ENCODE data around the gene SELENOS.
"Not testable (repeated sequence)": the region's sequence is repeated elsewhere in the genome, so short reads cannot be mapped to it uniquely, and the experiment has no call there.

SELENOS gene

DNA sequence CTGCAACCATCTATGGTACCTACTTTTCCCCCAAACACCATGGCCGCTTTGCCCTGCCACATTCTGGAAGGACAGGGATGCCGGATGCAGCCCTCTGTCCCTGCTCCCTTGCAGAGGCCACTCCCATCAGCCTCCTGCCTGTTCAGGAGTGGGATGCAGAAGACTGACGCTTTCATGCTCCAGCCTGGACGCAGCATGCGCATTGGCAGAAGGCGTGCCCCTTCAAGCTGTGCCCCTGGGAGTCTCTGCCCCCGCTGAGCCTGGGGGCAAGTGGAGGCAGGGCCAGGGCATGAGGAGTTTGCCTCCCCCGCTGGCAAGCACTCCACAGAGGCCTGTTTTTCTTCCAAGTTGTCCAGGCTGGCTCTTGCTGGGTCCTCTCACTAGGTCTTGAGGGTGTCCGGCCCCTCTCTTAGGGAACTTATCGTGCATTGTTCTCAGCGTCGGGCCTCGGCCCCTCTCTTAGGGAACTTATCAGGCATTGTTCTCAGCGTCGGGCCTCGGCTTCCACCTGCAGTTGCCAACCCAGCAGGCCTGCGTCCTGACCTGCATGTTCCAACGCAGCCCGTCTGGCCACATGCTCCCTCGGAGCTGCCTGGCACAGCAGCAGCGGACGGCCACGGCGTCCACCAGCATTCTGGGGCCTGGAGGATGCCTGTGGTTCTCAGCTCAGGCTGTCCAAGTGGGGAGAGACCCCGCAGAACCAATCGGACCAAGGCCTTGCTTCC is 32.3 kb upstream of the SELENOS start:
- DNase-seq (ENCODE audit: low spot score) = no peak

DNA sequence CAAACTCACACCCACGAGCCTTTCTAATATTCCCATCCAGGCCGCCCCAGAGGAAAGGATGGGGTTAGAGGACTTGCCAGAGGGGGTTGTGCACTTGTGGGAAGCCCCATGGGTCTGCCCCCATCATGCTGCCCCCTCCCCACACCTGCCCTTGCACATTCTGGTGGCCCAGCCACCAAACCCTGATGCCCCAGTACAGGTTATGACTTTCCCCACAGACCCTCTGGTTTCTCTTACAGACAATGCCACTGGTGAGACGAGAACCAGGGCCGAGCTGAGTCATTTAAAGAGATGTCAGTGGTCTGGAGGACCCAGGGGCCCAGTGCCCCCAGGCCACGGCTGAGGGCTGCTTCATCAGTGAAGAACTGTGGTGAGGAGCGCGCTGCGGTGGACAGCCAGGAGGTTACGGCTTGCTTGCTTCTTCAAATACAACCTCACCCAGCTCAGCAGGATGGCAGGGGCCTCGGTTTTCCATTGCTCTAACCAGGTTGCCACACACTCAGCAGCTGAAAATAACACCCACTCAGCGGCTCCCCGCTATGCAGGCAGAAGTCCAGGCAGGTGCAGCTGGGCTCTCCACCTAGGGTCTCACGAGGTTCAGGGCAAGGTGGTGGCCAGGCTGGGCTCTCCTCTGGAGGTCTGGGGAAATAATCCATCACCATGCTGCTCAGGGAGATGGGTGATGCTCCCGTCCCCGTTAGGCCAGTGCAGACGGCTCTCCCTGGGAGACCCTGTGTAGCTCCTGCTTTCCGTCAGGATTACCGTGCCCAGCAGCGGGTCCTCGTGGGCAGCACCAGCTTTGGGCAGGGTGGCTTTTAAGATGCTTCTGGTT is 31.5 kb upstream of the SELENOS start:
- no peak for DNase-seq (ENCODE audit: low spot score)

DNA sequence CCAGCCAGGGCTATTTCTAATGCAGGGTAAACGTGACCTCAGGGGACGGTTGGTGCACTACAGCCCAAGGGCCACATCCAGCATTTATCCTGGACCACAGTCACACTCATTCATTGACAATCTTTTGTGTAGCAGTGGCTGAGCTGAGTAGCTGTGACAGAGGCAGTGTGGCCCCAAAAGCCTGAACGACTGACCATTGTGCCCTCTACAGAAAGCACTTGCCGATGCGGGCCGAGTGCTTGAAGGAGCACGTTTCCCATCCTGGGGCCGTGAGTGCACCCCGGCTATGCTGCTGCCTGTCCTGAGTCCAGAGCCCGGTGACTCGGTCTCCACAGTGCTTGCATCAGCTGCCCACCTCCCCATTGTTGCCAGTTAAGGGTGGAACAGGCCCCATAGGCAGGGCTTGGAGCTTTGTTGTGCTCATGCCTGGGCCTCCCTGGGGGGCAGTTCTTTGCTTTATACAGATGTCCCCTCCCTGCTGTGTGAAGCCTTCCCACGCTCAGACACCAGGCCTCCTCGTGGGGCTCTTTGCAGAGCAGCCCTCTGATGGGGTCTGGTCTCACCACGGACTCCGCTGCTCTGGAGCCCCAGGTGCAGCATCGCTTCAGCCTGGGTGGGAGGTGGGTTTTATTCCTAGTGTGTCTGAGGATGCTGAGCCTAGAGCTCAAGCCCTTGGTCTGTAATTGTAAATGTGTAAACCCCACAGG is 30.8 kb upstream of the SELENOS start:
- no peak for DNase-seq (ENCODE audit: low spot score)

DNA sequence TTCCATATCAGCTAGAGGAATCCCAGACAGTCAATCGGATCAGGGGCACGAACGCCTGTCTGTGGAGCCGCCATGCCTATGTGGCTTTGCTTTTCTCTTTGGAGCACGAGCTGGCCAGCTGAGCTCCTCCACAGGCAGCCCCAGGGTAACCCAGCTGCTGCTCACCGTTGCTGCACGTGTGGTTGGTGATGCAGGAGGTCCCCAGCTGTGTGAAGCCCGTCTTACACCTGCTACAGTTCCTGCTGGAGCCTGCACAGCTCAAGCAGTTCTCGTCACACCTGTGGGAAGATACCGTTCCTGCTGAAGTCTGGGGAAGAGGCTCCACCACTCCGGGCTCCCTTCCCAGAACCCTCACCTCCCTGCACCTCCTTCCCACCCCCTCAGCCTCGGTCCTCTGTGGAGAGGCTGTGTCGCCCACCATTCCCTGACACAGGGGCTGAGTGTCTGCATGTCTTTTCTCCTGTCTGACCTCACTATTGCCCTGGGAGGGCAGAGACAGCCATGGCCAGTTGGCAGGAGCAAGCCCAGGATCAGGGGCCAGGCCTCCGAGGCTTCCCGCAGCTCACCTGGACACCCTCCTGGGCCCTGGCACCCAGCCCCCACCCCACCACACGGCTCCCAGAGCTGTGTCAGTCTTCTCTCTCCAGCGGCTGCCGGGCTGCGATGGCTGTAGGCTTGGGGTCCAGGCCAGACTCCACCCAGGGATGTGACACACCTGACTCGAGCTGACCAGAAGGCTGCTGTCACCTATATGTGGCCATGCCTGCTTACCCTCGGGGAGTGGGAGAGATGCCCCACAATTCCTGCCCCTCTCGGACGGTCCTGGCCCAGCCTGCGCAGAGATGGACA is 30.0 kb upstream of the SELENOS start:
- no peak for DNase-seq (ENCODE audit: low spot score)

DNA sequence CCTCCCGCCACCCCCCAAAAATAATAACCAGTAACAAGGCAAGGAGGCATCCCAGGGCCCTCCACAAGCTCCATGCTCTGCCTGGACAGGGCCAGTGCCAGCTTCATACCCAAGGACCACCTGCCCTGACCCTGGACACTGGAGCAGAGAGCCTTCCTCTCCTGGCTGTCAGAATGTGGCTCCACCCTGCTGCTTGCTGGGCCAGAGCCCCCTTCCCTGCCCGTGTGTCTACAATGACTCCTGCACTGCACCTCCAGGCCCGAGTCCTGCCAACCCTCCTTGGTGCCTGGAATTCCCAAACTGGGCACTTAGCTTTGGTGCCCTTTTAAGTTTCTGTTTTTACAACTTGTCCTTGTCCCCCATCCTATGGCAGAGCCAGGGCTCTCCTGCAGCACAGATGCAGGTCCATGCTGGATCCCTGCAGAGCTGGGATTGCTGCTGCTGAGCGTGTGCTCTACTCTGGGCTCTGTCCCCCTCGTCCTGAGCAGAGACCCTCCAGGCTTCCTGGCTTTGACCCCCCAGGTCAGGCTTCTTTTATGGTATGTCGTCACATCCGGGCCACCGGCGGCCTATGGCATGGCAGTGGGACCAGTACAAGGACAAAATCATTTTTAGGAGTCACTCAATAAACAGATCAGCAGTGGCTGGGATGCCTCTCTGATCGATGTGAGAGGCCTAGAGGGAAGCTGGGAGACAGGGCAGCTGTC is 29.2 kb upstream of the SELENOS start:
- no peak for DNase-seq (ENCODE audit: low spot score)

DNA sequence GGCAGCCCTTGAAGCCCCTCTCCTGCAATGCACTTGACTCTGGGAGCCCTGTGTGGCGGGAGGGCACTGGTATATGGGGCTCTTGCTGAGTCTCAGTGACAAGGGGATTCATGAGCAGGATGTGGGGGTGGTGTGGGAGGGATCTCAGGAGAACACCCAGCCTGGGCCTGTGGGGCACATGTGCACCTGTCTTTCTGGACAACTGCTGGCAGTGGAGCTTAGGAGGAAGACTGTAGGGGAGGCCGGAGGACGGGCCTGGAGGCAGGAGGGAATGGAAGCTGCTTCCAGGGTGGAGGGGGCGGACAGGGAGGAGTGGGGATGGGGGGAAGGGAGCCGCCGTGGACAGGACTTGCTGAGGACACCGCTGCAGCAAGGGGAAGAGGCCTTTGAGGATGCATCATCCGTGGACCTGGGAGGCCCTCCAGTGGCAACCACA is 28.6 kb upstream of the SELENOS start:
- DNase-seq (ENCODE audit: low spot score) = no peak

DNA sequence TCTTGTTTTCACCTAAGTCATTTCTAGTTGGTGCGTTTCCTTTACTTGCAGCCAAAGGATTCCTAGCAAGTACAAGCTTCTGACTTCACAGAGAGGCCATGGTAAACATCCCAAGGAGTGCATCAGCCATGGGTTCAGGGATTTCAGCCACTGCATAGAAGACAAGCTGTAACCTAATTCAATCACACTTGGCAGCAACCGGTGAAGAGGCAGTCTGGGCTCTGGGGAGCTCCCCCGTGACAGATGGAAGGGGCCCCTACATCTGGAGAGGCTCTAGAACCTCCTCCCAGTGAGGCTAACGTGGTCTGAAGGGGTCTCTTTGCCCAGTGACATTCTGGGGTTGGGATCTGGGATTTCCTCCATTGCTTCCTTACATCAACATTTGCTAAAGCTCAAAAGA is 26.1 kb upstream of the SELENOS start:
- DNase-seq (ENCODE audit: low spot score) = no peak

DNA sequence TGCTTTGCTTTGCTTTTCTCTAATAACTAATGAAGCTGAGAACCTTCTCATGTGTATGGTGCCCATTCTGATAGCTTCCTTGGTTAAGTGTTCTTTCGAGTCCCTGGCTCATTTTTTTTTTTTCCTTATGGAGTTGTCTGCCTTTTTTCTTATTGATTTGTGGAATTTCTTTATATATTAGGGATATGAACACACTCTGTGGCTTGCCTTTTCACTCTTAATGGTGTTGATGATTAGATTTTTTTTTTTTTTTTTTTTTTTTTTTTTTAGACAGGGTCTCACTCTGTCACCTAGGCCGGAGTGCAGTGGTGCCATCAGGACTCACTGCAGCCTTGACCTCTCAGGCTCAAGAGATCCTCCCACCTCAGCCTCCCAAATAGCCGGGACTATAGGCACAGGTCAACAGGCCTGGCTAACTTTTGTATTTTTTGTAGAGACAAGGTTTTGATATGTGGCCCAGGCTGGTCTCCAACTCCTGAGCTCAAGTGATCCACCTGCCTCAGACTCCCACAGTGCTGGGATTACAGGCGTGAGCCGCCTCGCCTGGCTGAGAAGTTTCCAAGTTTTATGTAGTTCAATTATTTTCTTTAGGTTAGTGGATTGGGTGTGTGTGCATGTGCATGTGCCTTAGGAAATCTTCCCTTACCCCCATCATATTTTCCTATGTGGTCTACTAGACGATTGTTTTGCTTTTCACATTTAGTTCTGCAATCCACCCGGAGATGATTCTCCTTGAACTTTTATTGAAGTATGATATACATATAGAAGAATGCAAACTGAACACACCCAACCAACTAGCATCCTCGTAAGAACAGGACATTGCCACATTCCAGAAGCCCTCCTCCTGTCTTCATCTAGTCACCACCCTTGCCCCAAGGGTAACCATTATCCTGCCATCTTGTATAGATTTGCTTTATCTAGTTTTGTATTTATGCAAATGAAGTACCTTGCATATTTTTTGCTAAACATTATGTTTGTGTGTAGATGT is 19.4 kb upstream of the SELENOS start:
- DNase-seq (ENCODE audit: low spot score) = peak; percentile 74

DNA sequence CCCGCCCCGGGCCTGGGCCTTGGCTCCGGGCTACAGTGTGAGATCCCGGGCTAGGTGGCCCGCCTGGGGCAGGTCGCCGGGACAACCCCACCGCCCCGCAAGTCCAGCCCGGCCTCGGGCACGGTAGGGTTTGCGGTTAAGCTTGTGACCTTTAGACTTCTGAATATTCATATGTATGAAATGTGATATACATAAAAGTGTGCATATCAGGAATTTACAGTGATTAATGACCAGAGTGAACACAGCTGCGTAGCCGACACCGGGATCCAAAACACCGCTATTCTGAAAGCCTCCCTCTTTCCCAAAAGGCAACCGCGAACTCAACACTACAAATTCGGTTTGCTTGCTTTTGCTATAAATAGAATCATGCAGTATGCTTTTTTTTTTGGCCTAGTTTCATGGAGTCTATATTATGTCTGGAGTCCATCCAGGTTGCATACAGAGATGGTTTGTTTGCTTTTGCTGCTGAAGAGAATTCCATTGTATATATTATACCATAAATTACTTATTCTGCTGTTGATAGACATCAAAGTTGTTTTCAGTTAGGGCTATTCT is 18.4 kb upstream of the SELENOS start:
- peak; percentile 56 for DNase-seq (ENCODE audit: low spot score)

DNA sequence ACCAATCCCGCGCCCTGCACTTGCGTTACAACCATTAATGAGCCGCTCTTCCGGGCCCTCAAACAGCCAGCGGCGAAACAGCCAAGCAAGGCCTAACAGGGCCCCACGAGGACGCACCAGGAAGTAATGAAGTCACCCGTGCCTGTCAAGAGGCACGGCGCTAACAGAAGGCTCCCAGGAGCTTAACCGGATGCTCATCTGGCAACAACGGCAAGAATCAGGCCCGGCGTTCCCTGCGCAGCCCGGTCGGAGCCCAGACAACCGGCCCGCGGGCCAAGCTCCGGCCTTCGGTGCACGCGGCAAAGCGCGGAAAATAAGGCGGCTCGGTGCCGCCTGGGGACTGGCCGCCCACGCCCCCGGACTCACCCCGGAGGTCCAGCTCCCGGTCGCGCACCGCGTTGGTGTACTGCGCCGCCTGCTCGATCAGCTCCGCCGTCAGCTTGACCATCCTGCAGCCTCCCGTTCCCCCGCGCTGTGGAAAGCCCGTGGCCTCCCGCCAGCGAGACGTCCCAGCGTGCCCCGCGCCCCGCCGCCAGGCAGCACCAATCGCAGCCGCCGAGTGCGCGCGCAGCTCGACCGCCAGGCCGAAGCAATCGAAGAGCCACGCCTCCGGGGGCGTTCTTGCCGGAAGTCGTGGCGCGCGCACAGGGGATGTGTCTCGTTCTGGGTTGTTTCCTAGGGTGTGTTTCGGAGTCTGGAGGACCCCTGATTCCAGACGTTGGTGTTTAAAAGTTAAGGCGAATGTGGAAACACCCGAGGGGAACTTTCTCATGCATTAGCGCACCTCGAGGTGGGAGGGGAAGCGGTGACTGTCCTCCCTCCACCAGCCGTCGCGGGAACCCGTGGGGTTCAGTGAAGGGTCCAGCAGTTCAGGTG is 17.7 kb upstream of the SELENOS start, which contains the start of gene SNRPA1:
SNRPA1 (minus strand) TSS at position 518 of the 876 bp plus-strand sequence; CDS start at position 448, 70 bp downstream.
- peak; percentile 98 for DNase-seq (ENCODE audit: low spot score)

DNA sequence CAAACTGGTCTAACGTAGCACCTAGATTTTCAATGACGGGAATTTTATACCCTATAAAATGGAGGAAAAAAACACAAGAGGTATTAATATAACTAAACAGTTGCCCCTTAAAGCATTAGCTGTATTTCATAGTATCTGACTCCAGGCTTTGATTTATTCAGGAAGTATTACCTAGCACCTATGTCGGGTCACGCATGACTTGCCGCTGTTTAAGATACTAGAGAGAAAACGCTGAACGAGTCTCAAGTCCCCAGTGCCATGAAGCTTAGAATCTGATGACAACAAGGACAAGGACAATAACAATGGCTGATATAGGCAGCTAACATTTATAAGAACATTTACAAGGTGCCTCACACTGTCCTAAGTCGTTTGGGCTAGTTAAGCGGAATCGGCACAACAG is 15.8 kb upstream of the SELENOS start:
- DNase-seq (ENCODE audit: low spot score) = no peak

DNA sequence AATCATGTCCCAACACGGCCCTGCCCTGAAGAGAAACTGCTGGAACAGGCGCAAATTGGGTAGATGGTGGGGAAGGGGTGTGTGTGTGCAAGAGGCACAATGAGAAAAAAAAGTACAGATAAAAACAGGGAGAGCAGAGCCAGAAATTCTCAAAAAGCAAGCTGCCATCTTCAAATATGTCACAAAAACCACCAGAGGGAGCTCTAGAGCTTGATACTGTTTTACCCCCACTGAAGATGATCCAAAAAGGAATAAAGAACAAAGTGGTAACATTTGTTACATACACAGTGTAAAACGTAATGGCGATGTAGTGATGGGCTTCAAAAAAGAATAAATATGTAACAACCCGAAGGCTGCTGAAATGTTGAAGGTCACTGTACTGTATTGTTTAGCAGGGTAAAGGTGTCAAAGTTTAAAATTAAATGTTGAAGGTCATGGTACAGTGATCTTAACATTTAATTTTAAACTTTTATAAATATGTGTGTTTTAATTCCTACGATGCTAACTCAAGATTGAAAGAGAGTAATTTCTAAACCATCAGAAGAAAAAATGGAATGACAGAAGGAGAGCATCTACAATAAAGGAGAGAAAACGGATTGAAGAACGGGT is 11.7 kb upstream of the SELENOS start:
- peak; percentile 58 for DNase-seq (ENCODE audit: low spot score)

DNA sequence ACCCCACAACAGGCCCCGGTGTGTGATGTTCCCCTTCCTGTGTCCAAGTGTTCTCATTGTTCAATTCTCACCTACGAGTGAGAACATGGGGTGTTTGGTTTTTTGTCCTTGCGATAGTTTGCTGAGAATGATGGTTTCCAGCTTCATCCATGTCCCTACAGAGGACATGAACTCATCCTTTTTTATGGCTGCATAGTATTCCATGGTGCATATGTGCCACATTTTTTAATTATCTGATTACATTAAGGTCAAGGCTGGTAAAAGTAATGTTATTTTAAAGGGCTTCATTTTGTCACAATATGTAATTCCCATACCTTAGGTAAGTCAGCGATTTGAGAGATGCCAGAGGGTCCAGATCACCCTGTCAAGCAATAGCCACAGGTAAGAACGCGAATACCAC is 10.1 kb upstream of the SELENOS start:
- not testable (repeated sequence) for DNase-seq (ENCODE audit: low spot score)

DNA sequence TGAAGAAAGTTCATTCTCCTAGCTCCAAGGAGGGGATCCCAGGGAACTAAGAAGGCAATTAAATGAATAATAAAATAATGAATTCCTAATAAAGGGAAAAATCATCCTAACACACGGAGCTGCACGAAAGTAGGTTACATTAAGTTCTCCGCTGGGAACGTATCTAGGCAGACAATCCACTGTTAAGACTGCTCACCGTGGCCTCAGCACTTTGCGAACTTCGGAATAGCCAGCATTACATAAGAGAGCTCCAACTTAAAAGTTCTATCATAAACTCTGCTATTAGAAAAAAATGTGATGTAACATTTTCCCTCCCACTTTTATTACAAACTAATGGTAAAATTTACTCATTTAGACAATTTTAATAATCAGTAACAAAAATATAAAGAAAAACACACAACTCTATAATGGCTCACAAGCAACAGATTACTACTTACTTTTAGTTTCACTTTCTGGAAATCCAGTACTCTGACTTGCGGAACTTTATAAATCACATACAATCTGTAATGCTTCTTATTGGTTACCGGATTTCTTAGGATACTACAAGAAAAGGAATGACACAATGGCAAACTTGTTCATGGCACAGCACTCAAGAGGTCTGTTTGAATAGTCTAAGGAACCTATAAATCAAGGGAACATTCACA is 9.3 kb upstream of the SELENOS start:
- DNase-seq (ENCODE audit: low spot score) = no peak

DNA sequence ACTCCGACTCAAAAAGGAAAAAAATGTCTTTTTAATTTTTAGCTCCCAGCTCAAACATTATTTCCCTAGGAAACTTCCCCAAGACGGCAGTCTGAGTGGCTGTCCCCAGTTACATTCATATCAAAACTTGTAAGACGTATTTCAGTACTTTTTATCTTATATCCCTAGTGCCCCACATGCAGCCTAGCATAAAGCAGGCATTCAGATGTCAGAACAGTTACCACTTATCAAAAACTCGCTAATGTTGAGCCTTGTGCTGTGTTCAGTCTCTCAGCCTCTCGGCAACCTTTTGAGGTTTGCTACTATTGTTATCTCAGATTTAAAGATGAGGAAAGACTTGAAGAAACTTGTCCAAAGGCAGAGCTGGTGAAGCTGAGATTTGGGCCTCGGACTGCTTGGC is 6.6 kb upstream of the SELENOS start:
- no peak for DNase-seq (ENCODE audit: low spot score)

DNA sequence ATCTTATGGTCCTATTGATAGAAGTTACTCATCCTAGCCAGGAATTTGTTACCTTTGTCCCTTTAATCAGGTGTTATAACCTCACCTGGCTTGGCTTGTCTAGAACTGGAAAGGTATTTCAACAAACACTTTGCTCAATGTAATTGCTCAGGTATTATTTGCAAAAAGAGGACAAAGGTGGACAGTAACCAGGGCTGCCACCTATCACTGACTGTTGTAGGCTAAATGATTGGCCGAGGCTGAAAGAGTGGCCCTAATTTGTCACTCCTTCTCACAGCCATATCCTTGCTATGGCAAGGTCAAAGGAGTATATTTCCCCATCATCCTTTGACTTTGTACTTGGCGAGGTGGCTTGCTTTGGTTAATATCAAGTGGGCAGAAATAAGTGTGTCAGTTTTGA is 2.7 kb upstream of the SELENOS start:
- DNase-seq (ENCODE audit: low spot score) = no peak

DNA sequence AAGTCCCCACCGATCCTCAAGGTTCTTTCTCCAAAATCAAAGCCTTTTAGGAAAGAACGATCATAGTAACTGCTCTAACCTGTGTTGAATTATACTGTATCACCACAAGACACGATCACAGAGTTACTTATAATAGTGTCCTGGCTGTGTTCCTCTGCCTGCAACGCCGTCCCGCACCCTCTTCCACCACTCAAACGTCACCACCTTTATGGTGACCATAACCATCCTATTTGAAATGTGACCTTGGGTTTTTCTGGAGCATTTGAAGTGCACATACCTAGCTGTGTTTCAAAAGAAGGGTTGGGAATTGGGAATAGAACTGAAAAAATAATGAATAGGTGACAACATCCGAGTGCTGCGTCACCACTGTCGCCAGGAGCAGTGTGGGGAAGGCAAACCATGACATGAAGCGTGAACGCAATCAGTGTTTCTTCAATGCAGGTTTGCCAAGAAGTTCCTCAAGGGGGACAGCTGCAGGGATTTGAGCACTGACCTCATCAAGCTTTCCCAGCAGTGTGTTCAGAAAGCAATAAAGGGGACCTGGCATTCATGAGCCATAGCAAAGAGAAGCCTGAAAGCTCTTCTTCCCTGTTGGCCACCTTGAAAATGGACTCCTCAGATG is 769 bp upstream of the SELENOS start:
- DNase-seq (ENCODE audit: low spot score) = peak; percentile 23
